Stimulated activated CD8-positive, alpha-beta memory T cell treated with anti-CD3 and anti-CD28 coated beads, Interleukin-15, amount 100 ng/mL, for 24 hours (primary cell): ENCODE data around the gene BCL3.

Experiments
- DNase-seq: peaks from one replicate; pipeline ENCODE4 v3.0.0-alpha.2; 2020; ENCODE audit warnings: low read depth

BCL3 gene

GRCh38 chr19:44788971-44789370, 40.5 kb downstream of the BCL3 start:
- DNase-seq = no peak

- DNase-seq = no peak
These were observed 41.5 kb downstream of the BCL3 start for GRCh38 chr19:44789943-44790483.

GRCh38 chr19:44792281-44792680, 43.8 kb downstream of the BCL3 start:
- DNase-seq = no peak

GRCh38 chr19:44794610-44795009, 46.1 kb downstream of the BCL3 start:
- DNase-seq = no peak

- DNase-seq = no peak
These were observed 47.0 kb downstream of the BCL3 start for GRCh38 chr19:44795398-44795987.

GRCh38 chr19:44796701-44797115, 48.2 kb downstream of the BCL3 start:
- no peak for DNase-seq

- no peak for DNase-seq
These were observed 51.3 kb downstream of the BCL3 start for GRCh38 chr19:44799627-44800346.

- peak; percentile 79 for DNase-seq
These were observed 52.0 kb downstream of the BCL3 start for GRCh38 chr19:44800461-44800860.

GRCh38 chr19:44803442-44804428, 55.2 kb downstream of the BCL3 start:
- no peak for DNase-seq

- DNase-seq = no peak
These were observed 57.8 kb downstream of the BCL3 start for GRCh38 chr19:44806291-44806690.

GRCh38 chr19:44807162-44807561, 58.7 kb downstream of the BCL3 start:
- DNase-seq = no peak

GRCh38 chr19:44807652-44808462, 59.3 kb downstream of the BCL3 start:
- DNase-seq = no peak

GRCh38 chr19:44808463-44809371, 60.2 kb downstream of the BCL3 start, which contains the start of gene BCAM:
Gene BCAM (plus strand): TSS chr19:44809103. CDS start chr19:44809125, 22 bp downstream.
- no peak for DNase-seq
